Bone marrow (tissue), 2 donors: ENCODE measurements around the gene CLIC5.

Experiments
- DNase-seq, 2 donors: peaks; one replicate each; lab custom pipeline; 2025; lab: John Stamatoyannopoulos, UW

The CLIC5 gene

DNA sequence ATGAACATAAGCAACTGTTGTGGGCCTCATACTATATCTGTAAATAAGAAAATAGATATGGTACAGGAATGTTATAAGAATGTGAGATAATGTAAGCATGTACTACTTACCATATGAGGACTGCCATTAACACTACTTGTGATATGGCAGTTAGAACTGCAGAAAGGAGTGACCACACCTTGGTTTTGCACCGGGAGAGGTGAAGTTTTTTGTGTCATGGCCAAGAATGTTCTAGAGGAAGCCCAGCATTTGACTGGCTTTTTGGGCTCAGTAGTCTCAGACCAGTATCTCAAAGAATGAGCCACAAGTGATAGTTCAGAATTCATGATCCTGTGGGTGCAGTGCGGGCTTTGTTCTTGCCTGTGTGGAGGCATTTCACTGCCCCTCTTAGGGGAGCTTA, 123.5 kb downstream of the CLIC5 start:
- no peak for DNase-seq

DNA sequence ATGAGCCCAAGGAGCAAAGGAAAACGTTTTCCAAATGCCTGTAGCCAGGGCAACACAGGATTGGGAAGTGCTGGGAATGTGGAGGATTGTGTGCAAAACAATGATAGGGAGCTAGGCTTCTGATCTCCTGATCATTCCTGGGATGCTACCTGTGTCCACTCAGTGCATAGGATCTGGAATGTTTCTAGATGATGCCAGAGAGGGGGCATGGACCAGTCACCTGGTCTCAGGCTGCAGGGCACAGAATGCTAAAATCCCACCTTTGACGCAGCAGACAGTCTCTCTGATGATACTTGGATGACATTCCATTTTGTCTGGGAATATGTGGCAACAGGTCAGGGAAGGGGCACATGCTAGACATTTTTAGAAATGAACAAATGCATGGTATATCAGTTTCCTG, 128.9 kb downstream of the CLIC5 start:
- DNase-seq: no peak

DNA sequence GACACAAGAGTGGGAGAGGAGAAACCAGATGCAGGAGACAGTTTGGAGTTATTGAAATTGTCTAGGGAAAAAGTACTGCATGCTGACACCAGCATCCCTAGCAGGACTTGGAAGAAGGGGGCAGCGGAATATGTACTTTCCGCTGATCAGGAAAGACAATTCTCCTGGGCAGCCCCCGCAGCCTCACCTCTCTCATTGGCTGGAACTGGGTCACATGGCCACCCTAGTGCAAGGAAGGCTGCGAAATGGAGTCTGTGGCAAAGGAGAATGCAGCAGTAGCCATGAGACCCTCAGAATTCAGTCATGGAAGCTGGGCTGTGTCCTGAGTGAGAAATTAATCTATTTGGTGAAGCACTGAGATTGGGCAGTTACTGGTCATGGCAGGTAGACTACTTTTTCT, 131.3 kb downstream of the CLIC5 start:
- no peak for DNase-seq

DNA sequence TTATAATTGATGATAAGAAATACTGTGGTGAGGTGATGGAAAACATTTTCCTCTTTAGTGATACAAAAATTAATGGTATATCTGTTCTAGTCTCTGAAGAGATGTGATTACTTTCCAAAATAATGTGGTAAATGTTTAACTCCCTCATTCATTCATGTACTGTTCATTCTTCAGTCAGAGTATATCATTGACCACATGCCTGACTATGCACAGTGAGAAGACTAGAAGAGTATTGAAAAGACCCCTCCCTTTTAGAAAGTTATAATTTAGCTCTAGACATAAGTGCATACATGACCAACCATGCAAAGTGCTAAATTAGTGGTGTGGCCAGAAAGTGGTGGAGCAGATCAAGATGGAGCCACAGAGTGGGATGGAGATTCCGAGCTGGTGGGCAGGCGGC, 133.0 kb downstream of the CLIC5 start:
- no peak for DNase-seq

DNA sequence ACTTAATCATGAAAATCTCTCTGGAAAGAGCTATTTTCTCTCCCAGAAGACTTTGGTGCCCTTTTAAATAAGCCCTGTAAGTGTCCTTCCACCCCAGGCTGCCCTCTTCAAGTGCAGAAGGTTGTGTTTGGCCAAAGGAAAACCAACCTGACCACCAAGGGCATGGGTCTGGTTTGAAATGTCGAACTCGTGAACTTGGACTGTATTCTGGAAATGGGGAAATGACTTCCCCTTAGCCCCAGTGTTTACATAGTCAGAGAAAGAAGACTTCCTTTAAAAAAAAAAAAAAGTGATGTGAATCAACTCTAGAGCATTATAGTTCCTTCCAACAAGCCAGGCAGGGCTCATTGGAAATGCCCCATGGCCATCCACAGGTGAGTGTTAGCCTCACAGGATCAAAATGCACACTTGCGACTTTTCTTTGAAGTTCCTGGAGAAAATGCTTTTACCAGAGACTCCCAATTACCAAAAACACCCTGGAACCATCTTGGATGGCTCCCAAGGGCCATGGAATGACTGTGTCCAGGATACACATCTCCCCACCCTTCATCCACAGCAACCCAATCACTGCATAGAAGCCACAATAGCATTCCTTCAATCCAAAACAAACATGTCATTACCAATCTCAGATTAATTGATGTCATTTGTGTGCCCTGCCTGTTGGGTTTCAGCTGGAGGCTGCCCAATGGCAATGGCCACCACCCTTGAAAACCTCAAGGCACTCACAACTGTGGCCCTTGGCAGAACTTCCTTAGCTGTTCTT, 133.8 kb downstream of the CLIC5 start:
- no peak for DNase-seq

DNA sequence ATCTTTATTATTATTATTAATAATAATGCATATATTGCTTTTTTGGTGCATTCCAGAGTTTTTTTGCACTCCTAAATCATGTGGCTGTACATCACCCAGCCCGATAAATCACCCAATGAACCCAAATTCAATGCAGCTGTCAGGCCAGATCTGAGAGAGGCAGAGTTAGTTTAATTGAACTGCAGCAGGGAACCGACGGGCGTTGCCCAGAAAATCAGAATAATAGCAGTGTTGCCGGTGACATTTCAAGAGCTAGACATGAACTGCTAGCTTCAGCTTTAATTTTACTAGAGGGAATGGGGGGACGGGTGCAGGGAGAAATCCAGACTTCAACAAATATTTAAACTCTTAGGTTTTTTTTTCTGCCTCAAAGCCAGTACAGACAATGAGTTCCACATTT, 135.0 kb downstream of the CLIC5 start:
- DNase-seq: no peak

DNA sequence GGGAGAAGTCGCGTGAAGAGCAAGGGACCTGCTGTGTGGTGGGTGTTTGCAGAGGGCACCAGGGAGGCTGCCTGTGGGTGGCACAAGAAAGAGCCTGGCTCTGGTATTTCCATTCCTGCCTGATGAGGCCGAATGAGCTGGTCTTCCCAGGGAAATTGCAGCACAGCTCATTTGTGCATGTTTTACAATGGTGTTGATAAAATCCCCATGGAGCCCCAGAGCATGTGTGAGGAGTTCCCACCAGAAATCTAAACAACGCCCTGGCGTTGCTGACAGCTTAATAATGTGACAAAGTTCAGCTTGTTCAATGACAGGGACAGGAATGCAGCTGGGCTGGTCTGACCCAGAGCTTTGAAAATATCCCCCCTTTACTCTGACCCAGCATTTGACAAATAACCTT, 135.5 kb downstream of the CLIC5 start:
- no peak for DNase-seq

DNA sequence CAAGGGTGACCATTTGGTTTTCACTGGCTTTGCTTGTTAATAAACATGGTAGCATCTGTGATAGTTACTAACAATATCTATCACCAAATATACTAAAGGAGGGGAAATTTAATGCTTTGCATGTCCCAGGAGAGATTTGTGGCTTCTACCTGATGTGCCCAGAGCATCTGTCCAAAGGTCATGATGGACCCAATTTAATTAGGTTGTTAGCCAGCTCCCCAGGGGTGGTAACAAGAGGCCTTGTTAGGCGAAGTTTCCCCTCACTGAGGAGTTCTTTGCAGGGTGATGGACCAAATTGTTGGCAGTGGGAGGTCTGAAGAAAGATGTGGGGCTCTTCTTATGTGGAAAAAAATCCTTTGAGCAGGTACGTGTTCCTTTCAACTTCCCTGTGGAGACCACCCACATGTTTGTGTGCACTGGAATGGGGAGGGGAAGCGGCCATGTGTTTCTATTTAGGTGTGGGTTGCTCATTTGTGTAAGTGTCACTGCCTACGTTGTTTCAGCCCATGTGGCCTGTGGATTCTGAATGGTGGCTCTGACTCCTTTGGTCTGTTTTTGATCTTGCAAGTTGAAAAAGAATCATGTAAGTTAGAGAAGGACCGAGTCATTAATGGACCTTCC, 137.6 kb downstream of the CLIC5 start:
- DNase-seq: no peak

DNA sequence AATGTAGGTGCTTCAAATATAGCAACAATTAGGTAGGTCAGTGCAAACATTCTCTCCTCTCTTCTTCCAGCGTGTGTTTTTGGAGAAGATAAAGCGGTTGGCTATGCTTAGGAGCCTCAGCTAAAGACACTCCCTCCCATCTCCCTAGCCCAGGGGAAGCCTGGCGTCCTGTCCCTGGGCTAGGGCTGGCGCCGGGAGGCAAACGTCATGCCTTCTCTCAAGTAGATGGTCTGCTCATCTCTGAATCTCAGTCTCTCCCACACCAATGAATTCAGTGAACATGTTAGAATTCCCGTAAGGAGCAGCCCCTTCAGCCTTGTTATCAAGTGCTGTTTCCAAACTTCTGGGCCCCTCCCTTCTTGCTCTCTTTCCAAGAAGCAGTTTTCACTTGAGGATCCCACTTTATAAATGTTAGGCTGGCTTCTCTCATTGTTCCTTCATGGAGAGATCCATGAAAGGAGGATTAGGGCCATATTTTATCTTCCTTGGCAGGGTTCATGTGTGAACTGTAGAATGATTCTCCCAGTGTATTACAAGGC, 142.8 kb downstream of the CLIC5 start:
- no peak for DNase-seq

DNA sequence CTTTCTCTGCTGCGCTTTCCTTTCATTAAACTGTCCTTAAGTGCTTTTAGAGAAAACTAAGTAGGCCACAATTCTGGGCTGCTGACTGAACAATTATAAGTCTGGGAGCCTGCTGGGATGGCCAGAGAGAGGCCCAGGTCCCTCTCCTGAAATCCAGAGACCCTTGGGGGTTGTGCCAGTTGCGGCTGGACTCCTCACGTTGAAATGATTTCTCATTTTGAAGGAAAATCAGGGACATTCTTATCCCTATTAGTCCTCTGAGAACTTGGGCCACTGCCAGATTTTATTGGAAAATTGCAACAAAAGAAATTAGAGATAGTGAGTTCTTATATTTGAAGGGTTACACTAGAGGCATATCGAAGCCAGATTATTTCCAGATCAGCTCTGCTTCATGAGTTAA, 145.1 kb downstream of the CLIC5 start:
- no peak for DNase-seq

DNA sequence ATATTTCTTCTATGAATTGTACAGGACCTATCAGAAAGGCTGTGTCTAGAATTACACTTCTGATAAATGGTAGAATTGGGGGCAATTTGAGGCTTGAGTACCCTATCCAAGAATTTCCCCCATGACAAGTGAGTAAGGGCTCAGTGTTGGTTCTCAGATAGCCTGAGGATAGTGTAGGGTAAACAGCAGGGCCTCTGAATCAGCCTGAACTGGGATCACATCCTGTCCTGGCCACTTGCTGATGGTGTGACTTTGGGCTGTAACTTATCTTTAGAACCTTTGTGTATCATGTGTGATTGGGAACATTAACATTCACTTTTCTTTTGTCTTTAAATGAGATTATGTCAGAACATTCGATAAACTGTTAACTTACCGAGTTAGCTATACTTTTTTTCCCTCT, 151.0 kb downstream of the CLIC5 start:
- DNase-seq: no peak

DNA sequence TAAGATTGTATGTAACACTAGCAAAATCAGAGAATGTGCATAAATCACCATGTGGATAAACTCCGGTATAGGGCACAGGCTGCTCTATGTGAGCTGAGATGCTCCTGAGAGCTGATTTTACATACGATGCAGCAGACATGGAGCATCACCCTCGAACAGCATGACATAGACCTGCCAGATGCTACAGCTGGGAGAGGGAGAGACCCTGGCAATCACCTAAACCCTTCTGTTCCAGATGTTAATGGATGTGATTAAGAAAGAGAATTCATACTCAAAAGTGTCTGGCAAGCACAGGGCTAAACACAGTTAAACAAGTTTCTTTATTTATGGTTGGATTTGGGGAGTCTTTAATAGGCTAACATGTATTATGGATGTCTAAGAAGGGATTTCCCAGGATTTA, 157.0 kb downstream of the CLIC5 start:
- no peak for DNase-seq

DNA sequence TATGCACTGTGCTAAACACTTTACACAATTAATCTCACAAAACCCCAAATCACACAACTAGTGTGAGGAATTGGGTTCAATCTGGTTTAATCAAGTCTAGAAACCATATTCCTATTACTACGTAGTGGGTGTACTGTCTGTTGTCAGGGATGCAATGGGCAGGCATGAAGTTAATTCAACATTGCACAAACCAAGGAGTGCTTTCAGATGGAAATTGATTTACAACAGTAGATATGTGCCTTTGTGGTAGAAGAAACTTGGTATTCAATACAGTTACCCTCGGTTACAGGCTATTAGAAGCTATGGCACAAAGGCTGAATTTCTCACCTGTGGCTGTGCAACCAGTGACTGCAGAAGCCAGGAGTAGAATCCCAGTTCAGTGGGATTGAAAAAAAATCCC, 157.8 kb downstream of the CLIC5 start:
- DNase-seq: no peak

DNA sequence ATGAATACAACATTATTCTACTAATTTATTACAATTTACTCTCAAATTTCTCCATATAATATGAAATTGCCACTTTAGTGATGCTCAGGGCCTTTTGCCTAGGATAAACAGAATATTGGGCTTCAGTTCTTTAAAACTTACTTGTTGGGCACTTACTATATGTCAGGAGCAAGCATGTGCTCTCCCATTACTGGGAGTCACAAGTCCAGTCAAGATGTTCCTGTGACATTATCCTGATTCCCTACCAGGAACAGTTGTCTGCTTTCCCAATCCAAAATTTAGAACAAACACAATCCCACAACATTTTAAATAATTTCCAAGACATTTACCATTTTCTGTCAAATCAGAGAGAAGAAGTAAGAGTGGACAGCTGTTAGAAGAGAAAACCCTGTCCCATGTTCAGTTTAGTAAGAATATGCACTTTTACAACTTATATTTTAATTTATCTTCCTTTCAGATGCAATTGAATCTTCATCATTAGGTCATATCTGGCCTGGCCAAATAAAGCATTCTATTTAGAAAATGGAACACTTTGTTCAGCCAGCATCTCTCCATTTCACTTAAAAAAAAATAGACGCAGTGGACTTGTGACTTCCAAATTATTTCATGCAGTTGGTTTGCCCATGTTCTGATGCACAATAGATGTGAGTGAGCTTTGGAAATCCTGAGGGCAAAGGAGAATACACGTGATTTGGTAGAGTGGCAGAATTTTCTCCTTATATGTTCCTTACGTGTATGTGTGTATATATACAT, 159.8 kb downstream of the CLIC5 start:
- no peak for DNase-seq

DNA sequence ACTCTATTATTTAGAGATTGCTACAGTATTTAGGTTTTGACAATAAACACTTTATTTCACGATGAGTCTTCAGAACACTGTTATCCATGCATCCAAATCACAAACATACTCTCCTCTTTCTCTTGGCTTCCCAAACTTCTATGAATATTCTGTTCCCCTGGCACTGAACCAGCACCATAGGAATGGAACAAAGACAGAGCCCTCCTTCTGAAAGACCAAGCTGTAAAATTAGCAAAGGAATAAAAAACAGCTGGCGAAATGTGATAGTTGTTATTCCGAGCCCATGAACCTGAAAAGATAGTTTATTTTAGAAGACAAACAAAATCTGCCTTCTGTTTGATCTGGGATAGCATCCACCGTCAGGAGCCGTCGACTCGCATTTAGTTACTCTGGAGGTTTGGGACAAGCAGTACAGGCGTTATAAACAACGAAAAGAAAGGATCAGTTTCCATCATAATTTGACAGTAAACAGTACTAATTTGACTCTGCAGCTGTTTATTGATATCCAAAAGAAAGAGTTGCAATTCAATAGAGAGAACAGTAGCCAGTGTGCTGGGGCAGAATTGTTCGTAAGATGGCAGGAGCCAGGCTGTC, 161.4 kb downstream of the CLIC5 start:
- DNase-seq: no peak

DNA sequence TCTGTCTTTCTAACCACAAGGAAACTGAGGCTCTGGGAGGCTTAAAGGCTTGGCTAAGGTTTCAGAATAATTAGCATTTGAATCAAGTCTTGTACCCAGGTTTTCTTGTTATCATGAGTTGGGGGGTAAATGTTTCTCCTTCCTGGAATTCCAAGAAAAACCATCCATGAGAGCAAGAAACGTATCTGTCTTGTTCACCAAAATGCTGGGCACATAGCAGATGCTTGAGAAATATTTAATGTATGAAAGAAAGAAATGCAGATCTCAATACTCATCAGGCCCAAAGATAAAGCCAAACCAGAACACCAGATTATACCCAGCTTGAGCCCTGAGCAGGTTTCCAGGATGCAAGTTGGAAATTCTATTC, 164.6 kb downstream of the CLIC5 start:
- DNase-seq: no peak

DNA sequence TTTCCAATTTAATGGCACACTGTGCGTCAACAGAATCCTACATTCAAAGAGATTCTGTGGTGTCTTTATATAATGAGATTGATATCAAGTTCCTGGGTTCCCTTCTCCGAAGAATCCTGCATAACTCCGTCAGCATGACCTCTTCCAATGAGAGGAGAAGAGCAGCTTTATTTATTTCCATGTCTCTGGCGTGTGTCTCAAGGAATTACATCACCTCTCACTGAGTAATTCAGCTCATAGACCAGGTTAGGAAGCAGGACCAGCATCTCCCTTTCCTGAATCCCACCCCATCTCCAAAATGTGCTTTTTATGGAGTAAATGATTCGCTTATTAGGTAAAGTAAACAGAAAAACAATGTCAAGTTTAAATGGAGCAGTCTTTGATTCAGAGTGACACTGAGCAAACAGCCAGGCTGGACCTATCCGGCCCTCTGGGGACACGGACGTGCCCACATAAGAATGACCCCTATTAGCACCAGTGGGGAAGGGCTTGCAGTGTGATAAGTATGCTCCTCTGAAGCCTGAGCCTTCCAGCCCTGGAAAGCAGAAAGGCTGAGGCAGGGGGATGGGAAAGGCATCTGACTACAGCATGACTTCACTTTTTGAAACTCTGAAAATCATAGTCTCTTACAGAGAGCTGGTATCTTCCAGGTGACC, 165.2 kb downstream of the CLIC5 start:
- DNase-seq: no peak

DNA sequence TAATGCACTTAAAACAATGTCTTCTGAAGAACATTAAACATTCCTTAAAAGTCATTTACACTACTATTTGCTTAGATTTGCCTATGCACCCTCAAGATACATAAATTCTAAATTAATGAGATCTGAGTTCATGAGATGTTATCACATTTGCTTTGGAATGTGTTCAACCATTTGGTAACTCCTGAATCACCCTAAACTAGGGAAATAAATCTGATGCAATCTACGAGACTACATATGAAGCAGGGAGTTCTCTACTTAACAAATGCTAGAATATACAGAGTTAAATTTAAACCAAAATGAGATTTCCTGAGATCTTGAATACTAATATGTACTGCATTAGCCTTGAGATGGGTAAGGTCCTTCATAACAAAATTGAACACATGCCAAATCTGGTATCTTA, 170.1 kb downstream of the CLIC5 start:
- DNase-seq: no peak

DNA sequence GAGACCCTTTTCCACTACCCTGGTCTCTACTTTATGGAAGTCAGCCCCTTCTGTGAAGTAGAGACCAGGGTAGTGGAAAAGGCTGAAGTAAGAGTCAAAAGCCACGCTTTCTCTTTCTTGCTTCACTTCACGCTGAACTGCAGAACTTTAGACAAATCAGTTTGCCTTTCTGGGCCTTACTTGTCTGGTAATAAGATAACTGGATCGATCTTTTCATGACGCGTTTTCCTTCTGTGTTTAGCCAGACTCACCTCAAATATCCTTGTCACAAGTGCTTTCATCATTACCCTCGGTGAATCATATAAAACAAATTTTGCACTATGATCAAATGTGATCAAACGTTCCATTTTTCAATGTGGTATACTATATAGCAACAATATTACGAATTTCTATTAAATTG, 170.7 kb downstream of the CLIC5 start:
- no peak for DNase-seq

DNA sequence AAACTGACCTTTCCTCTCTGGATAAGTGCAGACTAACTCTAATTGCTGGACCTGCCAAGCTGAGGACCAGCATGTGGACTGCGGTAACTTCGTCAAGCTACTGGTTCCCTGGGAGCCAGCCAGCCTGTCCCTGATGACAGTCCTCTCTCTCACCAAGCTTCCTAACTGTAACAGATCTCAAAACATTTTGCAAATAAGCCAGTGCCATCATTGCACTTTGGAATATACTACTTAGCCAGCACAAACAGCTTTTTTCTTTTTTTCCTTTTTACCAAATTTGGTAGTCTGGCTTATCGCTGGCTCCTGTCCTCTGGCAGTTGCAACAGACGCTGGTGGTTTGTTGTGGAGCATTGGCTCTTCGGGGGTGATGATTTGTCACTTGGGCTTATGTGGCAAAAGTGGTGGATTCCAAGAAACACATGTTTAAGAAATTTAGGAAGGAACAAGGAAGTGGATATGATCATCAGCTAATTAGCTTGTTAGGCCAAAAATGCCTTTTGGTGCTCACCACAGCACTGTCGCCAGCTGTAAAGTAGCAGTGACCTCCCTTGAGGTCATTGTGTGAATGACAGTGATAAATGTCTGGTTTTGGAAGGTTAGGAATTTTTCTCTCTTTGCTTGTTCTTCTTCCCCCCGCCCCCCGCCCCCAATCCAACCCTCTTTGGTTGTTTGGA, 171.7 kb downstream of the CLIC5 start:
- peak in 1 of 2 donors; percentile 3 for DNase-seq

DNA sequence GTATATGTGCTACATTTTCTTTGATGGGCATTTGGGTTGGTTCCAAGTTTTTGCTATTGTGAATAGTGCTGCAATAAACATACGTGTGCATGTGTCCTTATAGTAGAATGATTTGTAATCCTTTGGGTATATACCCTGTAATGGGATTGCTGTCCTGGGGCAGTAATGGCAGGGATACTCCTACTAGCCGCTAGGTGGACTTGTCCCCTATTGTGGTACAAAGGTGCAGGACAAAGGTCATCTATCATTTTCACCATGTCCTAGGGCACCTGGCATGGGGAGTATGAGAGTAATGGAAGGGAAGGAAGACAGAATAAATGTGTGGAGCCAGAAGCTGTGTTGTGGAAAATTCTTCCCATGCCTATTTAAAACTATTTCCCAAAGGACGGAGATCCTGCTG, 174.6 kb downstream of the CLIC5 start:
- no peak for DNase-seq

DNA sequence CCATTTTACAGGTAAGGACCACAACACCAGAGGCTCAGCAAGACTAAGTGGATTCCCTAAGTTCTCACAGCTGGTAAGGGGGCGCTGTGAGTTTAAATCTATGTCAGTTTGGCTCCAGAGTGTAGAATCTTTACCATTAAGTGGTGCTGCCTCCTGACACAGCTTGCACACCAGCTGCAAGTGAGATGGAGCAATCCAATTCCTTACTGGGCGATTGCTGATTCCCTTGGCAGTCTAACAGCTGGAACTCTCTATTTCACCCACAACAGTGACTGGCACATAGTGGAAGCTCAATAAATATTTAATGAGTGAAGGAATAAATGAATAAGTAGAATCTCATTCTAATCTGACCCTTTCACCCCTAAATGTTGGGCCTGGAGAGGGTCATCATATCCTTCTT, 176.7 kb downstream of the CLIC5 start:
- DNase-seq: no peak
